GM21381 (cell line): ENCODE measurements around the gene C1QC.

Experiments used
- ATAC-seq: cut with Tn5 transposase; IDR thresholded peaks from one replicate; pipeline ENCODE4 v1.9.1; 2021; ENCODE audit warnings: mild to moderate bottlenecking, moderate library complexity; ENCODE audit not compliant: unreplicated experiment

The C1QC gene

DNA sequence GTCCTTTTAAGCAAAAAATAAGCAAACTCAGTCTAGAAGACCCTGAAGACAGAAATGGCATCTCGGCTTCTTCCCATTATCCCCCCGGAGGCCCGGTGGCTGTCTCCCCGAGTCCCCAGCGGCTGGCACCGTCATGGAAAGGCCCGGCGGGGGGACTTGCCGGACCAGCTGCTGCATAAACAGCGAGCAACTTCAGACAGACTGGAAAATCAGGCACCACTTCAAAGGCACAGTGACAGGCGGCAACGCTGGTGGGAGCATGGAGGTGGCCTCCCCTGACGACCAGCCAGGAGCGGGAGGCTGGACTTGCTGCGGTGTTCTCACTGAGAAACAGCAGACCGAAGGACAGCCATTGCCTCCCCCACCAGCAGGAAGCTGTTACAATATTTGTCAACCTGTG lies 25.4 kb upstream of the C1QC start:
- ATAC-seq: no peak

DNA sequence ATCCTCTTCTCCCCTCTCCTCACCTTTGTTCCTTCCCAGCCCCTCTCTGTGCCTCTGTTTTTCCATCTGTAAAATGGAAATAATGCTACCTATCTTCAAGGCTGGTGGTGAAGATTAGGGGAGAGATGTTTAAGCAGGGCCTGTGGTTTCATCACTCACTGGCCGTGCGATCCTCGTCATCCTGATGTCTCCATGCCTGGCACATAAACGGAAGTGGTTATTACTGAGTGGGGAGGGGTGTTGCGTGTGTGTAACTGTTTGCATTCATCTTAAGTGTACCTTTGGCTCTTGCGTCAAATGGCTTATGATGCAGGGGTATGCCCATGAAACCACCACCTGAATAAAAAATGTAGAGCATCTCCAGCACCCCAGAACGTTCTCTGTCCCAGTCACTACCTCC lies 24.2 kb upstream of the C1QC start:
- ATAC-seq: no peak

DNA sequence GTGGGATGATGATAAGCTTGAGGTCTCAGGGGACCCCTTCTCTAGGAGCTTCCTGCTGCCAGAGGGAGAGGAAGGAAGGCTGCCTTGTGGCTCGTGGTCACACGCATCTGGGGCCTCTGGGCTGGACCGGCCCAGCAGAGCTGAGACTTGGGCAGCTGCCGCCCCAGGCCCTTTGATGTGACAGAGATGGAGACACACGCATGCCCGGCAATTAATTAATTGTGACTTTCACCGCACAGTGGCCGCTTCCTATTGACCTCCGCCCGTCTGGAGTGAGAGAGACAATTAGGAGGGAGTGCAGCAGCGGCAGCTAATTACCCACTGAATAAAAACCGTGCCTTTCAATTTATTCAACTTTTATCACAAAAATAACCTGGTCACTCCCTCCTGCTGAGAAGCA lies 23.6 kb upstream of the C1QC start:
- ATAC-seq: no peak

DNA sequence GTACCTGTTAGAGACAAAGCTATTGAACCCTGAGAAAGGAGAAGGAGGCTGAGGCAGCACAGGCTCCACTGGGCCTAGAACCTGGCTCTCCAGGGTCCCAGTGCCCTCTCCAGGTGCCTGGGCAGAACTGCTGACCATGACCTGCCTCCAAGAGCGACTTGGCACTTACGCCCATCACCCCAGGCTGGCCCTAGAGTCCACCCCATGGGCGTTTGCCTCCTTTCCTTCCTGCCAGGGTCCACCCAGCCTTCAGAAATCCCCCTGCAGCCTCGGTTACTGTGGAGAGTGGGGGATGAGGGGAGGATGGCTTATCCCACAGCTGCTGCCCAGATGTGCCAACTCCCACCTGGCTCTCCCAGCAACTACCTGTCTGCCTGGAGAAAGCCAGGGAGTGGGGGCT lies 21.7 kb upstream of the C1QC start:
- ATAC-seq: no peak

DNA sequence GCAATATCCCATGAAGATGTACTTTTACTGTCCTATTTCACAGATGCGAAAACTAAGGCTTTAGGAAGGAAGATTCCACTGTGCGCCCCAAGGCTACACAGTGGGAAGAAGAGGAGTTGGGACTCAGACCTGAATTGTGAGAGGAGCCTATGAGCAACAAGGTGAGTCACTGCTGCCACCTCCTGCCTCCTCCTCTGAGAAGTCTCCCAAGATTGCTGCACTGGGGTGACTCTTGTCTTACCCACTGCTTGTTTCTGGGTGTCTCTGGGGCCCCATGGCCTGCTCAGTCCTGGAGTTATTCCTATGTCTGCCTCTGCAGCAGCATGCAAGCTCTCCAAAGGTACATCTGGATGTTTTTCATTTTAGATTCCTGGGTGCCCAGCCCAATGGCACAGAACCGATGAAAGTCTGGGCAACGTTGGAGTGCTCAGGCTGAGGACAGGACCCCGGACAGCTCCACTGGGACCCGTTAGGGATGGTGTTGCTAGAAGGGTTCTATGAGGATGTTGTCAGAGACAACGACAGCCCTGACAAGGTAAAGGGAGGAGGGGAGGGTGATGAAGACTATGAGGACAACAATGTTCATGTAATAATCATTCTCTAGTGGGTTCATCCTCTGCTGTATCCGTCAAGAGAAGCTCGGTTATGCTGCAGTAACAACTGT lies 18.0 kb upstream of the C1QC start:
- ATAC-seq: no peak

DNA sequence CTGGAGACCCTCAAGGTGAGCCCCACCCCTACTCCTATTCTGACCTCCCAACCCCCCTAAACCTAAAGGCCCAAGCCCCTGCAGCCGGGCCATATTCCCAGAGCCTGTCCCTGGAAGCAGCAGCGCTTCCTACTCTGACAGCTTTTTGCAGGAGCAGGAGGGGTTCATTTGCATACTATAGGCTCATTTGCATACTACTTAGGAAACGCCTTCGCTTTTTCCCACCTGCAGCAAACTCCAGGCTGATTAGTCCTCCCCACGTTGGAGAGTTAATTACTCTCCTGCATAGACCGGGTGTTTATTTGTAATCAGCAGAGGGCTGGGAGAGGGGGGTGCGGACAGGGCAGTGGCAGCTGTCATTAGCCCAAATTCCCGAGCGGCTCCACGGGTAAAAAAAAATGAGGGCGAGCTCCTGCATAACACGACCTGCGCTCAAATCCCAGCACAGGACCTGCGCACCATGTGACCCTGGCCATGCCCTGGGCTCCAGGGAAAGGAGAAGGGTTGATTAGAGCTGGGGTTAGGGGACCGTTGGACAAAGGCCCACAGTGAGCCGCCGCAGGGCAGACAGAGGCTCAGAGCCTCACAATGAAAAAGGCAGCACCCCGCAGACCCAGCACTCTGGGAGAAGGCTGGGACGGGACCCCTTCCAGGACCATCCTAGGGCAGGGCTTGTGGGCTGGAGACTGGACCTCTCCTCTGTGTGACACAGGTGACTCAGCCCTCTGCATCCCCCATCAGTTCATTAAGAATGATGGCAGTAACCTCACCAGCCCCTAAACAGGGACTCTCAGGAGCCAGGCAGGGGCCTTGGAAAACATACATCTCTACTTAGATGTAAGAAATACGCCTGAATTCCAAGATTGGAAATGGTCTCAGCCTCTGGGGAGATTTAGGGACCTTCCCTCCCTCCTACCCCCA lies 16.9 kb upstream of the C1QC start:
- ATAC-seq: no peak

DNA sequence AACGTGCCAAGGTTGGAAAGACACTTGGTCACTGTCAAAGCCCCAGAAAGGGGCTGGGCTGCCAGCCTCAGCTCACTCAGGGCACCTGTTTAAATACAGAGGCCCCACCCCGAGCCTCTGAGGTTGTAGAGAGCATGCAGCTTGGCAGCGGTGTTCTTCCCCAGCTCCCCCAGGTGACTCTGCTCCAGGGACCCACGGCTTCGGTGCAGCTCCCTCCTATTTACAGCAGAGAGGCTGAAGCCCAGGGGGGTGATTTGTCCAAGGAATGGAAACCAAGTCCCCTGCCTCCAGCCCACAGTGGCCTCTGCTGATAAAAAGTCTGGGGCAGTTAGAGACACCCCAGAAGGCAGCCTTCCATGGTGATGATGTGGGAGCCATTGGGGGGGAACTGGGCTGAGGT lies 16.1 kb upstream of the C1QC start:
- ATAC-seq: no peak

DNA sequence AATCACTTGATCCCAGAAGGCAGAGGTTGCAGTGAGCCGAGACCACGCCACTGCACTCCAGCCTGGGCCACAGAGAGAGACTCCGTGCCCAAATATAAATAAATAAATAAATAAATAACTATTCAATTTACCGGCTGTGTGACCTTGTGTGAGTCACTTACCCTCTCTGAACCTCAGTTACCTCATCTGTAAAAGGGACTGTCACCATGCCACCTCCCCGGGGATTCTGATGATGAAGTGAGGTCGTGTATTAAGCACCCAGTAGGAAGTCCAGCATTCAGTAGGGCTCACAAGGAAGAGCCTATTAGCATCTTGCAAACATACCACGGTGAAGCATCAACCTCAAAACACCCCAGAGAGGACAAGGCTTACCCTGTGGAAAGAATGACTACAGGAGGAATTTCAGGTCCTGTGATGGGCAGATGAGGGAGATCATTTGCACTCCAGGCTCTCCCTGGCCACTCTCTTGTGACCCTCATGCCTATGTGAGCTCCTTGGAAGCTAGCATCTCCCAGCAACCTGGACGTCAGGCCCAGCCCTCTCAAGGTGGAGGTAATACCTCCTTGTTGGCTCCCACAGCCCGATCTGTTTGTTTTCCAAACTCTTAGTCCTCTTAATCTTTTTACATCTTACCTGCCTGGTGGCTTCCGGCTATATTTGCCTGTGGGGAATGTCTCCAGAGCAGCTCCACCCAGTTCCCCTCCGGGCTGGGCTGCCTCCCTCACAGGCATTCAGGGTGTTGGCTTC lies 14.6 kb upstream of the C1QC start:
- no peak for ATAC-seq

DNA sequence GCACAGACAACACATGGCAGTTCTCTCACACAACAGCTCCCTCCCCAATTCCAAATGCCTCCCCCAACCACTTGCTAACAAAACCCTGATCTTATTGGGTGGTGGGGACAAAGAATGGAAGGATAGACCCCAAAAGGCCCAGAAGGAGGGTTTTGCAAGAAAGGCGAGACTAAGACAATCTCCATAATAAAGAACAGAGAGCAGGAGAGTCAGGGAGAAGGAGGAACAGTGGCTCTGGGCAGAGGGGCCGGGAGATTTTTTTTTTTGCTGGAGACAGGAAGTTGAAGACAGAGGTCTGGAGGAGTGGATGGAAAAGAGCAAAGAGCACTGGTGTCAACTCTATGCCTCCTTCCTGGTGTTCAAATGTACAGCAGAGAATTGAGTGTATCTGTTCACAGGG lies 13.5 kb upstream of the C1QC start:
- ATAC-seq: no peak

DNA sequence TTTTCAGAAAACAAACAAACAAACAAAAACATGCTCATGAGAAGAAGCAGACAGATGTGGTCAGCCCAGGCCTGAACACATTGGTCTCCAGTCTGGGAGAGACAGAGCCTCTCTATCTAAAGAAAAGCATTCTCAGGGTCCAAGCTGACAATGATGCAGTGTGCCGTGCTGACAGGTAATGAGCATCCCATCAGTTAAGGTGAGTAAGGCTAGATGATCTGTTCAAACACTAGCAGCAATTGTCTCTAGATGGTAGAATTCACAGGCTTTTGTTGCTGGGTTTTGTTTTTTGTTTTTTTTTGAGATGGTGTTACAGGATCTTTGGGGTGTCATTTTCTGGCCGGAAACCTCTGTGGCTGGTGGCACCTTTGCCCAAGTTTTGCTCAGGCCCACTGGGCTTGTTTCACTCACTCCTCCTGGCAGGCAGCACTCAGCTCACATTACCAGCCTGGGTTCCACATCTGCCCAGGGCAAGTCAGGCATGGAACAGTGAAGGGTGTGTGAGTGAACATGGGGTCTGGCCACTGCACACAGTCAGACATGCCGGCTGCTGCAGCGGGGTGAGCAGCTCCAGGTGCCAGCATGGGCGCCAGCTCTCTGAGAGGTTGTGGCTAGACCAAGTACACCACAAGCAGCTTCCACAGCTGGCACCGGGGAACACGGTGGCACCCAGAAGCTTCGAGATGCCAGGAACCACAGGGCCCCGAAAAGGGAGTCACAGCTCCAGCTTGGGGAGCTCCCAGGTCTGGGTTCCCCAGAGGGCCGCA lies 9.6 kb upstream of the C1QC start:
- ATAC-seq: no peak

DNA sequence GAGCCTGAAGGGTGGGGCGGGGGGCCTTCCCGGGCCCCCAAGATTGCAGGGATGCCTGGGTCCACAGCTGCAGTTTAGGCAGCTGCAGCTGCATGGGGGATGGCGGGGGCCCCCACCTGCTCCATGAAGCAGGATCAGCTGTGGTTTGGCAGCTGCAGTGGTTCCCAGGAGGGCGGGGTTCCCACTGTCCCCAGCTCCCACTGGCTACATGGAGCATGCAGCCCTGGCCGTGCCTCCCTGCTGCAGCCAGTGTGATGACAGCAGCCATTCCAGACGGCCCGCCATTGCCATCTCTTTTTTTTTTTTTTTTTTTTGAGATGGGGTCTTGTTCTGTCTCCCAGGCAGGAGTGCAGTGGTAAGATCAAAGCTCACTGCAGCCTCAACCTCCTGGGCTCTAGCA lies 8.0 kb upstream of the C1QC start:
- no peak for ATAC-seq

DNA sequence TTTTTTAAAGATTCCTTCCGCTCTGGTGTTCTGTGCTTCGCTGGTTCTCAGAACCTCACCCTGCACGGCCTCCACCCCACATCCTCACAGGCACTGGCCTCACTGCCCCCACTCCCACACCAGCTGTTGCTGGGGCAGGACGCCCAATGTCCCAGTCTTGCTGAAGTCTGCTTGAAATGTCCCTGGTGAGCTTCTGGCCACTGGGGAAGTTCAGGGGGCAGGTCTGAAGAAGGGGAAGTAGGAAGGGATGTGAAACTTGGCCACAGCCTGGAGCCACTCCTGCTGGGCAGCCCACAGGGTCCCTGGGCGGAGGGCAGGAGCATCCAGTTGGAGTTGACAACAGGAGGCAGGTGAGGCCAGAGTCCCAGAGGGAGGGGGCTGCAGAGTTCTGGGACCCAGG lies 7.1 kb upstream of the C1QC start, which contains the start of gene C1QA:
Gene C1QA (plus strand): TSS at position 276 of the 400 bp plus-strand sequence. CDS start 989 bp downstream, outside the sequence.
- no peak for ATAC-seq

DNA sequence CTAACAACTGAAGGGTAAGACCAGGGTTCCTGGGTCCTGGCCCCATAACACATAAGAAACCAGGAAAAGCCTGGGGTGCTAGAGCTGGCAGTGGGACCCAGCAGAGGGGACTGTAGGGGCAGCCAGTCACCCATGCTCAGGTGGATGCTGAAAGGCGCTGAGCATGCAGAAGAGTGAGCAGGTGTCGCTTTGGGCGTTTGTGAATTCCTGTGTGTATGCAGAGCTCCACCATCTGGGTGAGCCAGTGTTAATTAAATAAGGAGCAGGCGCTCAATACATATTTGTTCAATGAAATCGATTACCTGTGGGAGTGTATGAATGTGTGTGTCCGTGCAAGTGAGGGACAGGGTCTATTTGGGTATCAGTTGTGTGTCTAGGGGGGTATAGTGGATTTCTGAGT lies 6.5 kb upstream of the C1QC start:
- no peak for ATAC-seq

DNA sequence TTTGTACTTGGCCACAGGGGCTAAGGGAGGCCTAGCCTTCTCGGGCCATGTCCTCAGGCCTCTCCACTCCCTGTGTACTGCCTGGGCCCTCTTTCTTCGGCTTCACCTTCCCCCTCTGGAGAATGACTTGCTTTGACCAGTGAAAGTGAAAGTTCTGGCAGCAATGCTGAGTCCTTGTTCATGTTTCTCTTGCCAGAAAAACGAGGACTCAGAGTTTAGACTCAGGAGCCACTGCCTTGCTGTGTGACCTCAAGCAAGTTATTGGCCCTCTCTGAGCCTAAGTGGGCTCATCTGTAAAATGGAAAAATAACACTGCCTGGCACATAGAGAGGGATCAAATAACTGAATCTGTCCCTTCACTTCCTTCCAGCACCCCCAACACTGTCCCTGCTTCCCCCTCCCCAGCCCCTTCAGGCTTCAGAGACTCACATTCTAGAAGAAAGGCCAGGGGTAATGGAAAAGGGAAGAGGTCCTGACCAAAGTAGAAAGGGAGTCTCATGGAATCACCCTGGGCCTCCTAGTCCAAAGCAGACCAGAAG lies 5.5 kb upstream of the C1QC start:
- no peak for ATAC-seq

DNA sequence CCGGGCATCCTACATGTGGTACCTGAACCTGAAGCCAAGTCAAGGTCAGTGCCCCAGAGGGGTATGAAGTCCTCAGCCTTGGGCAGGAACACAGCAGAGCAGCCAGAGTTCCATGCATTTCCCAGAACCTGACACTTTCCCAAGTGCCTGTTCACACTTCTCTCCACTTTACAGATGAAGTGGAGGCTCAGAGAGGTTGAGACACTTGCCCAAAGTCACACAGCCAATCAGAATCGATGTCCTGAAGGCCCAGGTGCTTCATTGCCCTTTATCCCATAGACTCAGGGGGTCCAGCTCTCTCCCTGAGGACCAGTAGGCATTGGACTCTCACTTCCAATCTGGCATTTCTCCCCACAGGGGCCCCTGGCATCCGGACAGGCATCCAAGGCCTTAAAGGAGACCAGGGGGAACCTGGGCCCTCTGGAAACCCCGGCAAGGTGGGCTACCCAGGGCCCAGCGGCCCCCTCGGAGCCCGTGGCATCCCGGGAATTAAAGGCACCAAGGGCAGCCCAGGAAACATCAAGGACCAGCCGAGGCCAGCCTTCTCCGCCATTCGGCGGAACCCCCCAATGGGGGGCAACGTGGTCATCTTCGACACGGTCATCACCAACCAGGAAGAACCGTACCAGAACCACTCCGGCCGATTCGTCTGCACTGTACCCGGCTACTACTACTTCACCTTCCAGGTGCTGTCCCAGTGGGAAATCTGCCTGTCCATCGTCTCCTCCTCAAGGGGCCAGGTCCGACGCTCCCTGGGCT lies 4.8 kb upstream of the C1QC start:
- no peak for ATAC-seq

DNA sequence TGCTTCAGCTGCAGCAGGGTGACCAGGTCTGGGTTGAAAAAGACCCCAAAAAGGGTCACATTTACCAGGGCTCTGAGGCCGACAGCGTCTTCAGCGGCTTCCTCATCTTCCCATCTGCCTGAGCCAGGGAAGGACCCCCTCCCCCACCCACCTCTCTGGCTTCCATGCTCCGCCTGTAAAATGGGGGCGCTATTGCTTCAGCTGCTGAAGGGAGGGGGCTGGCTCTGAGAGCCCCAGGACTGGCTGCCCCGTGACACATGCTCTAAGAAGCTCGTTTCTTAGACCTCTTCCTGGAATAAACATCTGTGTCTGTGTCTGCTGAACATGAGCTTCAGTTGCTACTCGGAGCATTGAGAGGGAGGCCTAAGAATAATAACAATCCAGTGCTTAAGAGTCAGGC lies 4.1 kb upstream of the C1QC start:
- no peak for ATAC-seq

DNA sequence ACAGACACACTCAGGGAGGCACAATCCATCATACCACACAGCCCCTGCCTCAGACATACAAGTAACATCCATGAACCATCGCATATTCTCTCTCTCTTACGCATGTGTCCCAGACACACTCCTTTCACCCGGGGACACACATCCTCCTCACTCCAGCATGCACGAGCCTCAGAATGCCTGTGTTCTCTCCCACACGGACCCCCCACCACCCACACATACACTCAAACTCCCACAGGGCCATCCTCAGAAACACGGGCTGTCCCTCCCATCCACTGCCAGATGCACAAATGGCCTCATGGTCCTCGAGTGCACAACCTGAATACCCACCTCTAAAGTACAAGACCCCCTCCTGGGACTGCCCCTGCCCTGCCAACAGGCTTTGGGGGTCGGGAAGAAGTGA lies 2.2 kb upstream of the C1QC start:
- ATAC-seq: no peak

DNA sequence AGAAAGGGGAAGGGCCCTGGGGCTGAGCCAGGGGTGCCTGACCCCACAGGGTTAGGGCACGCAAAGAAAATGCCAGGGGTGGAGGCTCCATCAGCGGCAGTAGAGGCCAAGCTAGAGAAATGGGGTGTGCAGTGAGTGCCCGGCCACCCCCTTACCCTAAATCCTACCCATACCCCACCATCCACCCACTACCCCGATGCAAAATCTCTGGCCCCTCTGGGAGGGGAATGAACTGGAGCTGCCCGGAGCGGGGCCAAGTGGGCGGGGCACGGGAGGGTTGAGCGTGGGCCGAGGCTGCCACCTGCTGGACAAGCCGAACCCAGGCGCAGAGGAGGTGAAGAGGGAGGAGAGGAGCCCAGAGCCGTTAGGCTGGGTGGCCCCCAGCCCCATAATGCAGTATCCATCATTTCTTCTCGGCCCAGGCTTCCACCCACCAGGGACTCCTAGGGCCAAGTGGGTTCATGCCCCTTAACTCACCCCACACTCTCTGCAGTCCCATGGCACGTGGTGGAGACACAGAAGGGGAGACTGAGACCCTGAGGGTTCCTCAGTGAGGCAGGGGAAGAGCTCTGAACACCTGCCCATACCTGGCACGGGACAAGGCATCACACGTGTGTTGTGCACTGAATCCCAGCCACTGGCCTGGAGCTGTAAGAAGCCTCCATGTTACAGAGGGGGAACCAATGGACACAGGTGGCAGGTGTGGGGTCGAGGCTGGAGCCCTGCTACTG lies 1.4 kb upstream of the C1QC start:
- no peak for ATAC-seq

DNA sequence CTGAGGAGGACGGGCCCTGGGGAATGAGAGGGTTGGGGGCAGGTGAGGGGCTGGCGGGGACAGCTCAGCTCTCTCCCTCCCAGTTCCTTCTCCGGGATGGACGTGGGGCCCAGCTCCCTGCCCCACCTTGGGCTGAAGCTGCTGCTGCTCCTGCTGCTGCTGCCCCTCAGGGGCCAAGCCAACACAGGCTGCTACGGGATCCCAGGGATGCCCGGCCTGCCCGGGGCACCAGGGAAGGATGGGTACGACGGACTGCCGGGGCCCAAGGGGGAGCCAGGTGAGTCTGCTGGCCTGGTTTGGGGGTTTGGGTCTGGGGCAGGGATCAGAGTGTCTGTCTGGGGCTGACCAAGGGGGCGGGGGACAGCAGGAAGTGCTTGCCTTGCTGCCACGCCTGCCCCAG lies 495 bp downstream of the C1QC start:
- ATAC-seq: no peak
